Trophoblast cell (in vitro differentiated cells and primary cell): ENCODE results near the gene ELL.
A peak's percentile ranks its signal among the peaks of the same experiment; 100 is the strongest.

ENCODE experiments used
- DNase-seq, 2 donors: peaks; one replicate each; pipeline ENCODE4 v3.0.0-alpha.2; 2016
- H2AFZ ChIP-seq: 2 replicates; pipeline ENCODE4 v1.6.1; 2013; ENCODE audit warnings: low read length, moderate library complexity, mild to moderate bottlenecking; ENCODE audit not compliant: insufficient read depth, poor library complexity
- H2AK5ac ChIP-seq: 2 replicates; pipeline ENCODE4 v1.6.1; 2013; ENCODE audit warnings: mild to moderate bottlenecking, low read length
- H2BK120ac ChIP-seq: 2 replicates; pipeline ENCODE4 v1.6.1; 2013; ENCODE audit warnings: low read length, mild to moderate bottlenecking, moderate library complexity; ENCODE audit not compliant: insufficient read depth, poor library complexity
- H2BK12ac ChIP-seq: 2 replicates; pipeline ENCODE4 v1.6.1; 2013; ENCODE audit warnings: mild to moderate bottlenecking, low read length, moderate library complexity
- H2BK5ac ChIP-seq: 2 replicates; pipeline ENCODE4 v1.6.1; 2013; ENCODE audit warnings: low read length, low read depth, moderate library complexity, mild to moderate bottlenecking; ENCODE audit not compliant: poor library complexity
- H3K14ac ChIP-seq: 2 replicates; pipeline ENCODE4 v1.6.1; 2013; ENCODE audit warnings: mild to moderate bottlenecking, low read length
- H3K18ac ChIP-seq: 2 replicates; pipeline ENCODE4 v1.6.1; 2013; ENCODE audit warnings: mild to moderate bottlenecking, low read length
- H3K23ac ChIP-seq: 2 replicates; pipeline ENCODE4 v1.6.1; 2013; ENCODE audit warnings: low read length
- H3K27ac ChIP-seq: 2 replicates; pipeline ENCODE4 v1.5.1; 2013; ENCODE audit warnings: low read depth, mild to moderate bottlenecking, inconsistent platforms, low read length, moderate library complexity
- H3K27me3 ChIP-seq: 2 replicates; pipeline ENCODE4 v1.6.1; 2013; ENCODE audit warnings: inconsistent platforms, mild to moderate bottlenecking, low read length, moderate library complexity; ENCODE audit not compliant: insufficient read depth
- H3K36me3 ChIP-seq, 2 experiments: 1 replicate in 1 of 2; 2 replicates in 1 of 2; pipeline ENCODE4 v1.6.1; 2013; ENCODE audit warnings: low read length in 2 of 2, mild to moderate bottlenecking in 2 of 2, moderate library complexity in 1 of 2; ENCODE audit not compliant: insufficient read depth in 2 of 2, control insufficient read depth in 1 of 2
- H3K4ac ChIP-seq: 2 replicates; pipeline ENCODE4 v1.6.1; 2013; ENCODE audit warnings: low read depth, mild to moderate bottlenecking, low read length, moderate library complexity
- H3K4me1 ChIP-seq, 2 experiments: 1 replicate in 1 of 2; 2 replicates in 1 of 2; pipeline ENCODE4 v1.6.1; 2013; ENCODE audit warnings: low read length in 2 of 2, mild to moderate bottlenecking in 2 of 2, moderate library complexity in 1 of 2; ENCODE audit not compliant: insufficient read depth in 2 of 2, control insufficient read depth in 1 of 2
- H3K4me2 ChIP-seq: 2 replicates; pipeline ENCODE4 v1.6.1; 2013; ENCODE audit warnings: inconsistent platforms, mild to moderate bottlenecking, low read length, moderate library complexity
- H3K4me3 ChIP-seq: 2 replicates; pipeline ENCODE4 v1.5.1; 2013; ENCODE audit warnings: mild to moderate bottlenecking, low read depth, low read length, inconsistent platforms
- H3K79me1 ChIP-seq: one replicate; pipeline ENCODE4 v1.6.1; 2013; ENCODE audit warnings: low read length
- H3K79me2 ChIP-seq: 2 replicates; pipeline ENCODE4 v1.6.1; 2013; ENCODE audit warnings: low read length, mild to moderate bottlenecking; ENCODE audit not compliant: control insufficient read depth, insufficient read depth, poor library complexity
- H3K9ac ChIP-seq: 2 replicates; pipeline ENCODE4 v1.6.1; 2013; ENCODE audit warnings: mild to moderate bottlenecking, low read length
- H3K9me3 ChIP-seq: 2 replicates; pipeline ENCODE4 v1.6.1; 2013; ENCODE audit warnings: low read depth, mild to moderate bottlenecking, control low read depth, inconsistent platforms, low read length; ENCODE audit not compliant: insufficient read depth
- H4K12ac ChIP-seq: 2 replicates; pipeline ENCODE4 v1.6.1; 2013; ENCODE audit warnings: low read depth, mild to moderate bottlenecking, low read length, moderate library complexity
- H4K8ac ChIP-seq: 2 replicates; pipeline ENCODE4 v1.6.1; 2013; ENCODE audit warnings: low read depth, mild to moderate bottlenecking, low read length, moderate library complexity
- H4K91ac ChIP-seq: one replicate; pipeline ENCODE4 v1.6.1; 2013; ENCODE audit warnings: low read depth, mild to moderate bottlenecking, low read length, moderate library complexity
- WGBS: extraction: QIAGEN DNeasy Blood & Tissue Kit; methylation state at CpG from one replicate; pipeline ENCODE4 v1.1.7; 2013; ENCODE audit warnings: missing lambda C conversion rate; ENCODE audit not compliant: insufficient read length, insufficient coverage; ENCODE audit errors: extremely low coverage; 5-methylcytosine and 5-hydroxymethylcytosine counted together

The ELL gene

GRCh38 chr19:18443831-18444230 is 78.0 kb downstream of the ELL start:
- H2BK5ac ChIP-seq: no peak overlapping the region
- no peak overlapping the region for H3K27ac ChIP-seq
- no peak overlapping the region for H2BK120ac ChIP-seq
- H3K4ac ChIP-seq: no peak overlapping the region
- peaks cover 42 to 54% of the 10 kb centered on the region in 2 experiments for H3K4me1 ChIP-seq
- H2BK12ac ChIP-seq: no peak overlapping the region
- peaks cover 5% of the 10 kb centered on the region for H3K9me3 ChIP-seq
- peaks cover 10% of the 10 kb centered on the region for H3K79me2 ChIP-seq
- no peak overlapping the region for H2AFZ ChIP-seq
- H3K18ac ChIP-seq: peak overlapping the region; percentile 27
- H3K27me3 ChIP-seq: no peaks in the 10 kb centered on the region
- no peak overlapping the region for H3K23ac ChIP-seq
- H3K4me3 ChIP-seq: no peak overlapping the region
- WGBS: no CpG with 5 or more reads among the region's 11 CpGs
- no peak overlapping the region for H3K4me2 ChIP-seq
- H4K8ac ChIP-seq: no peak overlapping the region
- no peak overlapping the region for H3K14ac ChIP-seq
- no peak overlapping the region for H4K12ac ChIP-seq
- peaks cover 28% of the 10 kb centered on the region for H3K79me1 ChIP-seq
- H3K9ac ChIP-seq: peak overlapping the region; percentile 36
- no peak for DNase-seq
- no peak overlapping the region for H4K91ac ChIP-seq
- no peak overlapping the region for H2AK5ac ChIP-seq
- peaks cover 35 to 38% of the 10 kb centered on the region in 2 experiments for H3K36me3 ChIP-seq

- peaks cover 33 to 34% of the 10 kb centered on the region in 2 experiments for H3K36me3 ChIP-seq
- H3K23ac ChIP-seq: no peak overlapping the region
- DNase-seq: no peak
- no peak overlapping the region for H2BK120ac ChIP-seq
- H3K4me3 ChIP-seq: no peak overlapping the region
- H4K8ac ChIP-seq: no peak overlapping the region
- H3K4me1 ChIP-seq: peaks cover 47 to 59% of the 10 kb centered on the region in 2 experiments
- peaks cover 10% of the 10 kb centered on the region for H3K79me2 ChIP-seq
- no peaks in the 10 kb centered on the region for H3K27me3 ChIP-seq
- no peak overlapping the region for H2AK5ac ChIP-seq
- H3K4me2 ChIP-seq: no peak overlapping the region
- no peak overlapping the region for H3K27ac ChIP-seq
- H3K18ac ChIP-seq: peak overlapping the region; percentile 27
- no peak overlapping the region for H3K14ac ChIP-seq
- peak overlapping the region; percentile 36 for H3K9ac ChIP-seq
- no CpG with 5 or more reads among the region's 6 CpGs for WGBS
- no peak overlapping the region for H2BK5ac ChIP-seq
- peaks cover 33% of the 10 kb centered on the region for H3K79me1 ChIP-seq
- H3K9me3 ChIP-seq: peaks cover 4% of the 10 kb centered on the region
- no peak overlapping the region for H3K4ac ChIP-seq
- no peak overlapping the region for H2AFZ ChIP-seq
- no peak overlapping the region for H4K91ac ChIP-seq
- H2BK12ac ChIP-seq: no peak overlapping the region
- H4K12ac ChIP-seq: no peak overlapping the region
Measured at GRCh38 chr19:18443406-18443805, 78.5 kb downstream of the ELL start.

DNA sequence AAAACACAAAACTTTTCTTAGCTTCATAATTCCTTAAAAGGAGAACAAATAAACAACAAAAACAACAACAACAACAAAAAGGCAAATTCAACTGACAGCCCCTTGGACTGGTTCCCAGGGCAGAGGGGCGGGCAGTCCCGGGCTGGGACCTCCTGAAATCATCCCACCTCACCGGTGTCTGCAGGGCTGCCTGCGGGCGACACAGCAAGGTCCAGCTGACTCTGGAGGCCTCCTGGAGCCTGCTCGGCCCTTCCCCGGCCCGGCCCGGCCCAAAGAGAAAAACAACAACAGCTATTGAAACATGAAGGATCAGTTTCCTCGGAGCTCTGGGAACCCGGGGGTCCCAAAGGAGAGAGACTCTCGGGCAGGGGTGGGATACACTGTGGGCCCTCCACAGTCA is 78.9 kb downstream of the ELL start:
- Histone ChIP-seq H3K4me1 (peaks cover 50 to 62% of the 10 kb centered on the region in 2 experiments), H2AK5ac (no peak overlapping the region), H4K12ac (no peak overlapping the region), H3K79me2 (peaks cover 12% of the 10 kb centered on the region), H3K79me1 (peaks cover 36% of the 10 kb centered on the region), H2BK12ac (no peak overlapping the region), H3K9ac (no peak overlapping the region), H2BK5ac (no peak overlapping the region), H2BK120ac (no peak overlapping the region), H2AFZ (no peak overlapping the region), H3K4me2 (no peak overlapping the region), H3K9me3 (peaks cover 3% of the 10 kb centered on the region), H3K18ac (no peak overlapping the region), H3K23ac (no peak overlapping the region), H3K36me3 (peaks cover 29 to 30% of the 10 kb centered on the region in 2 experiments), H4K8ac (no peak overlapping the region), H3K4me3 (no peak overlapping the region), H3K4ac (no peak overlapping the region), H3K14ac (no peak overlapping the region), H4K91ac (no peak overlapping the region), H3K27ac (no peak overlapping the region), H3K27me3 (no peaks in the 10 kb centered on the region)
- DNase-seq: no peak
- no CpG with 5 or more reads among the region's 12 CpGs for WGBS

GRCh38 chr19:18441804-18442788 is 79.8 kb downstream of the ELL start:
- no peak overlapping the region for H3K4ac ChIP-seq
- H3K4me1 ChIP-seq: peaks cover 45 to 58% of the 10 kb centered on the region in 2 experiments
- DNase-seq: no peak
- H2BK120ac ChIP-seq: no peak overlapping the region
- peak overlapping the region; percentile 17 for H4K91ac ChIP-seq
- H3K4me3 ChIP-seq: no peak overlapping the region
- H2AK5ac ChIP-seq: no peak overlapping the region
- no peak overlapping the region for H4K8ac ChIP-seq
- H4K12ac ChIP-seq: no peak overlapping the region
- peaks cover 29 to 30% of the 10 kb centered on the region in 2 experiments for H3K36me3 ChIP-seq
- peaks cover 13% of the 10 kb centered on the region for H3K79me2 ChIP-seq
- no peak overlapping the region for H3K18ac ChIP-seq
- no peak overlapping the region for H2BK5ac ChIP-seq
- H3K9ac ChIP-seq: no peak overlapping the region
- no peaks in the 10 kb centered on the region for H3K27me3 ChIP-seq
- no peak overlapping the region for H3K4me2 ChIP-seq
- H3K27ac ChIP-seq: no peak overlapping the region
- H3K79me1 ChIP-seq: peaks cover 38% of the 10 kb centered on the region
- no peak overlapping the region for H3K14ac ChIP-seq
- no CpG with 5 or more reads among the region's 5 CpGs for WGBS
- H3K9me3 ChIP-seq: peaks cover 3% of the 10 kb centered on the region
- no peak overlapping the region for H2AFZ ChIP-seq
- H3K23ac ChIP-seq: no peak overlapping the region
- no peak overlapping the region for H2BK12ac ChIP-seq
